Breast epithelium (tissue), 3 donors: ENCODE results near the gene C2CD5.

Experiments
- CTCF ChIP-seq, 3 donors: fragments of 450-650 bp; IDR thresholded peaks; one replicate each; pipeline ENCODE4 v1.5.1; 2016 to 2017; ENCODE audit warnings: antibody characterized with exemption in 3 of 3, mild to moderate bottlenecking in 3 of 3, moderate library complexity in 3 of 3
- POLR2A ChIP-seq: fragments of 450-650 bp; IDR thresholded peaks from one replicate; pipeline ENCODE4 v1.6.1; 2016; ENCODE audit warnings: antibody characterized with exemption, mild to moderate bottlenecking, moderate library complexity
- POLR2AphosphoS5 ChIP-seq, 3 donors: sonication (generic); formaldehyde crosslinking; IDR thresholded peaks; one replicate each; pipeline ENCODE4 v1.6.1; 2017; ENCODE audit warnings: antibody characterized with exemption in 3 of 3

GRCh38 chr12:22474970-22475720 lies 69.2 kb downstream of the C2CD5 start:
- TF ChIP-seq CTCF (IDR thresholded peaks at IDR 0.05) (no peak), POLR2A (no peak), POLR2AphosphoS5 (IDR thresholded peaks at IDR 0.05) (no peak)
